ENCODE measurements around the gene DYRK1A.

The DYRK1A gene

GRCh38 chr21:37532868-37533780 is 166.6 kb downstream of the DYRK1A start (continued):
- TF ChIP-seq ZNF24 (tag by site-specific recombination; IDR thresholded peaks at IDR 0.05): no peak
- TF ChIP-seq GFI1B (tag by site-specific recombination; IDR thresholded peaks at IDR 0.05): no peak
- no peak for TF ChIP-seq HOXC10 (CRISPR knock-in tag; IDR thresholded peaks at IDR 0.05)
- TF ChIP-seq ZNF521 (tag by site-specific recombination; IDR thresholded peaks at IDR 0.05): no peak
- no peak for TF ChIP-seq GLI2 (tag by site-specific recombination; IDR thresholded peaks at IDR 0.05; ENCODE audit: borderline replicate concordance, low read depth)
- no peak for TF ChIP-seq MYNN (tag by site-specific recombination; IDR thresholded peaks at IDR 0.05; ENCODE audit: borderline replicate concordance)
- no peak for TF ChIP-seq ZNF366 (tag by site-specific recombination; conservative IDR thresholded peaks at IDR 0.05)
- no peak for TF ChIP-seq ZNF660 (tag by site-specific recombination; IDR thresholded peaks at IDR 0.05)
- TF ChIP-seq ZBTB44 (tag by site-specific recombination; IDR thresholded peaks at IDR 0.05): no peak
- no peak for TF ChIP-seq ZNF530 (tag by site-specific recombination; IDR thresholded peaks at IDR 0.05; ENCODE audit: low read depth)
- TF ChIP-seq ZNF133 (tag by site-specific recombination; IDR thresholded peaks at IDR 0.05): no peak
- TF ChIP-seq ZNF501 (tag by site-specific recombination; IDR thresholded peaks at IDR 0.05): no peak
- TF ChIP-seq ZNF623 (tag by site-specific recombination; IDR thresholded peaks at IDR 0.05): no peak
- no peak for TF ChIP-seq KLF9 (tag by site-specific recombination; IDR thresholded peaks at IDR 0.05; ENCODE audit: low read depth)
- TF ChIP-seq GLI4 (tag by site-specific recombination; IDR thresholded peaks at IDR 0.05): no peak
- TF ChIP-seq ZNF544 (tag by site-specific recombination; IDR thresholded peaks at IDR 0.05): no peak
- no peak for TF ChIP-seq SETDB1 (IDR thresholded peaks at IDR 0.05; ENCODE audit: insufficient read length, low read length)
- TF ChIP-seq ZBTB6 (tag by site-specific recombination; IDR thresholded peaks at IDR 0.05): no peak
- TF ChIP-seq TRIM28 (IDR thresholded peaks at IDR 0.05; ENCODE audit: borderline replicate concordance, low read length): no peak
- no peak for TF ChIP-seq TCF7L2 (IDR thresholded peaks at IDR 0.05; ENCODE audit: borderline replicate concordance, low read depth, low read length)
- TF ChIP-seq ZNF600 (tag by site-specific recombination; IDR thresholded peaks at IDR 0.05): peak; percentile 28; the same call in 1 of the 2 replicates
- TF ChIP-seq KLF7 (tag by site-specific recombination; IDR thresholded peaks at IDR 0.05; ENCODE audit: borderline replicate concordance): no peak
- no peak for TF ChIP-seq ZNF335 (tag by site-specific recombination; conservative IDR thresholded peaks at IDR 0.05)
- TF ChIP-seq ZNF596 (tag by site-specific recombination; IDR thresholded peaks at IDR 0.05): no peak
- no peak for TF ChIP-seq ZNF701 (tag by site-specific recombination; IDR thresholded peaks at IDR 0.05)
- 0 out of 2 replicates have a peak, but pooled peaks have one; percentile 12 for TF ChIP-seq ZNF692 (tag by site-specific recombination; IDR thresholded peaks at IDR 0.05)
- no peak for TF ChIP-seq ZNF302 (tag by site-specific recombination; IDR thresholded peaks at IDR 0.05; ENCODE audit: low read depth)
- no peak for TF ChIP-seq ZNF404 (tag by site-specific recombination; IDR thresholded peaks at IDR 0.05)
- no peak for TF ChIP-seq ZNF76 (tag by site-specific recombination; IDR thresholded peaks at IDR 0.05; ENCODE audit: borderline replicate concordance, low read depth)
- TF ChIP-seq ZNF394 (tag by site-specific recombination; IDR thresholded peaks at IDR 0.05; ENCODE audit: borderline replicate concordance): peak; percentile 35; the same call in 1 of the 2 replicates
- TF ChIP-seq ZNF707 (tag by site-specific recombination; IDR thresholded peaks at IDR 0.05): no peak
- TF ChIP-seq ZBTB11 (tag by site-specific recombination; conservative IDR thresholded peaks at IDR 0.05; ENCODE audit: low read depth): no peak
- TF ChIP-seq MZF1 (tag by site-specific recombination; IDR thresholded peaks at IDR 0.05; ENCODE audit: borderline replicate concordance): no peak

Measured in HEK293 (cell line).